Smooth muscle cell of the pulmonary artery (primary cell): ENCODE data around the gene SPDYE5. TPM values are rescaled to one million over a fixed set of nuclear protein-coding genes. Genes with fewer than 3 reads are reported as not detected.

Source experiments
- total RNA-seq: library from RNA; depleted of rRNA; stranded (reverse); fragments of >200 nt; gene quantifications from 2 replicates; pipeline ENCODE4 v1.2.3, GENCODE V29; 2014

SPDYE5 gene, protein sequence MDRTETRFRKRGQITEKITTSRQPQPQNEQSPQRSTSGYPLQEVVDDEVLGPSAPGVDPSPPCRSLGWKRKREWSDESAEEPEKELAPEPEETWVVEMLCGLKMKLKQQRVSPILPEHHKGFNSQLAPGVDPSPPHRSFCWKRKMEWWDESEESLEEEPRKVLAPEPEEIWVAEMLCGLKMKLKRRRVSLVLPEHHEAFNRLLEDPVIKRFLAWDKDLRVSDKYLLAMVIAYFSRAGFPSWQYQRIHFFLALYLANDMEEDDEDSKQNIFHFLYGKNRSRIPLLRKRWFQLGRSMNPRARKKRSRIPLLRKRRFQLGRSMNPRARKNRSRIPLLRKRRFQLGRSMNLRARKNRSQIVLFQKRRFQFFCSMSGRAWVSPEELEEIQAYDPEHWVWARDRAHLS
- total RNA-seq: not detected in 2 replicates

GRCh38 chr7:75492020-75492419 is at the start of gene SPDYE5:
TSS of gene SPDYE5 (plus strand) at chr7:75492320. CDS start at chr7:75494048, 1,728 bp downstream.

DNA sequence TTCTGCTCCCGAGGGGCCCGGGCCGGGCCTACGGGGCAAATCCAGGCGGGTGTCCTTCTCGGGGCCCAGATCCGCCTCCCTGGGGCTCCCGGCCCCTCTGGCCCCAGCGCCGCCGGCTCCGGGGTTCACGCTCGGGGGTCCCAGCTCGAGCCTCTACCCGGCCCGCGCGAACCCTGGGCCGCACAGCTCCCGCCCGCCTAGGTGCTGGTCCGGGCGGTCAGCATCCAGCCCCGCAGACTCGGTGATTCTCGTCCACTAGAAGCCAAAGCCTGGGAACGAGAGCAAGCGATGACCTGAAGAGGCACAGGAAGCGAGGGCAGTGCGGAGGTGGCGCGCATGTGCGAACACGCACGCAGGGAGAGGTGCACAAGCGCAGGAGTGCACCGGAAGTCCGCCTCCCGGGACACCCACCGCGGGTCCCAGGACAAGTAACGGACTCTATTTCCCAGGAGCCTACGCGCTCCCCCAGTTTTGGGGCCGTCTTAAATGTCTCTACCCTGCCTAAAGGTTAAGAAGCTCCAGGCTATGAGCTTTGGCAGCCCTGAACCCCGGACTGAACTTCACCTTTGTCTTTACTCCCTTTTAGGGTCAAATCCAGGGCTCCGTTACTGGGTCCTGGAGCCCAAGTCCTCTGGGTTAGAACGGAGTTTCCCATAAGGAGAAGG is 6.0 kb upstream of the SPDYE5 start, which contains the start of gene POM121C:
Gene POM121C, minus strand, starts transcription at position 321 of the 665 bp plus-strand sequence. CDS start 44,803 bp downstream, outside the sequence.

Other genes with a start within 250 kb of the SPDYE5 start
- gene TRIM73, start 96.7 kb upstream of the SPDYE5 start, total RNA-seq: 1.3 and 1.6 TPM in 2 replicates
- 18.9 and 21.4 TPM in 2 replicates for gene POM121C, start 6.0 kb upstream of the SPDYE5 start, total RNA-seq
- gene HIP1, start 246.6 kb downstream of the SPDYE5 start, total RNA-seq: 14.5 and 17.5 TPM in 2 replicates